HepG2 (cell line): ENCODE data around the gene B3GNT7. TPM values are rescaled to one million over a fixed set of nuclear protein-coding genes. Genes with fewer than 3 reads are reported as not detected.

Source experiments
- ATAC-seq: fragments of 200-7000 bp; cut with Tn5 transposase; 3 replicates; pipeline ENCODE4 v1.9.1; 2020; ENCODE audit warnings: mild to moderate bottlenecking, moderate library complexity
- BruUV-seq: library from RNA; stranded (reverse); fragments of 400-500 nt; replicated peaks from 2 replicates; lab custom pipeline; 2021; lab: Mats Ljungman, UMichigan
- CTCF ChIA-PET: fragments of 300-600 bp; formaldehyde crosslinking; extraction: SDS; loops from one replicate; lab custom pipeline; 2021; ENCODE audit warnings: low total read pairs, inconsistent platforms, low intra/inter-chr PET ratio; lab: Yijun Ruan, JAX
- POLR2A ChIA-PET: fragments of 350-600 bp; sonication (Branson Sonifier 250); formaldehyde crosslinking; loops from one replicate; lab custom pipeline; 2020; ENCODE audit warnings: antibody characterized with exemption, inconsistent platforms; lab: Yijun Ruan, JAX
- DNase-seq: peaks from one replicate; pipeline ENCODE4 v3.0.0-alpha.2; 2015; ENCODE audit warnings: low spot score
- FAIRE-seq: peaks from 3 replicates; lab custom pipeline; 2011; peaks lifted over from hg19 to GRCh38; lab: Jason Lieb, UNC
- H2AFZ ChIP-seq: one replicate; pipeline ENCODE4 v1.6.1; 2011; ENCODE audit warnings: low read length, inconsistent platforms
- H3K27ac ChIP-seq: fragments of 300-600 bp; 3 replicates; pipeline ENCODE4 v1.8.0; 2011; ENCODE audit warnings: mixed run types, mild to moderate bottlenecking, mixed read lengths, low read length, inconsistent platforms; ENCODE audit not compliant: insufficient read depth; ENCODE audit errors: extremely low read length
- H3K27me3 ChIP-seq, 2 experiments: fragments of 200-600 bp in 1 of 2; 2 replicates in 1 of 2; 3 replicates in 1 of 2; pipeline versions ENCODE4 v1.6.0 to v1.8.0; 2011; ENCODE audit warnings: low read length in 2 of 2, mild to moderate bottlenecking in 2 of 2, moderate library complexity in 2 of 2, inconsistent platforms in 1 of 2; ENCODE audit not compliant: insufficient read depth in 2 of 2, control insufficient read depth in 1 of 2
- H3K36me3 ChIP-seq, 2 experiments: fragments of 200-600 bp in 1 of 2; replicated peaks in 1 of 2; 2 replicates in 1 of 2; 3 replicates in 1 of 2; pipeline versions ENCODE4 v1.5.1 to v1.8.0; 2011; ENCODE audit warnings: low read length in 2 of 2, inconsistent platforms in 1 of 2; ENCODE audit not compliant: insufficient read depth in 2 of 2, control insufficient read depth in 1 of 2
- H3K4me1 ChIP-seq: 2 replicates; pipeline ENCODE4 v1.5.1; 2012; ENCODE audit warnings: low read length, inconsistent platforms; ENCODE audit not compliant: insufficient read depth
- H3K4me2 ChIP-seq: 2 replicates; pipeline ENCODE4 v1.6.0; 2011; ENCODE audit warnings: low read depth, low read length, inconsistent platforms
- H3K4me3 ChIP-seq, 3 experiments: fragments of 200-600 bp in 1 of 3; sonication (generic), shearing (Covaris generic) in 1 of 3; replicated peaks in 1 of 3; 2 replicates each; pipeline ENCODE4 v1.5.1; 2011 to 2016; ENCODE audit warnings: low read length in 3 of 3, inconsistent platforms in 2 of 3, low read depth in 2 of 3, mild to moderate bottlenecking in 2 of 3, control low read depth in 1 of 3, mixed read lengths in 1 of 3; ENCODE audit not compliant: insufficient read depth in 1 of 3
- H3K79me2 ChIP-seq: one replicate; pipeline ENCODE4 v1.6.1; 2011; ENCODE audit warnings: low read length, inconsistent platforms; ENCODE audit not compliant: insufficient read depth
- H3K9ac ChIP-seq: 2 replicates; pipeline ENCODE4 v1.6.0; 2011; ENCODE audit warnings: mild to moderate bottlenecking, low read depth, low read length, inconsistent platforms; ENCODE audit not compliant: insufficient read depth
- H3K9me3 ChIP-seq: 2 replicates; pipeline ENCODE4 v1.5.1; 2012; ENCODE audit warnings: mild to moderate bottlenecking, low read length
- H4K20me1 ChIP-seq: 2 replicates; pipeline ENCODE4 v1.6.0; 2011; ENCODE audit warnings: inconsistent platforms, mild to moderate bottlenecking, low read length, moderate library complexity; ENCODE audit not compliant: insufficient read depth
- BRF2 ChIP-seq: sonication (generic); formaldehyde crosslinking; IDR thresholded peaks from 2 replicates; pipeline ENCODE4 v1.8.1; 2022; ENCODE audit warnings: mild to moderate bottlenecking, missing genetic modification reagents
- CBFB ChIP-seq: sonication (generic); formaldehyde crosslinking; IDR thresholded peaks from 2 replicates; pipeline ENCODE4 v1.4.0; 2020; ENCODE audit warnings: missing genetic modification reagents
- KAT8 ChIP-seq: IDR thresholded peaks from 2 replicates; pipeline ENCODE4 v1.6.1; 2016; ENCODE audit warnings: missing genetic modification reagents, missing compliant biosample characterization
- NFE2L1 ChIP-seq: sonication (generic); formaldehyde crosslinking; IDR thresholded peaks from 2 replicates; pipeline ENCODE4 v1.4.0; 2020; ENCODE audit warnings: missing genetic modification reagents, mild to moderate bottlenecking, borderline replicate concordance
- NR2F6 ChIP-seq, 2 experiments: IDR thresholded peaks; 2 replicates each; pipeline ENCODE4 v1.6.1; 2016; ENCODE audit warnings: antibody characterized with exemption in 1 of 2, mild to moderate bottlenecking in 1 of 2
- SNRNP70 ChIP-seq: fragments of 200-400 bp; formaldehyde crosslinking; IDR thresholded peaks from 2 replicates; pipeline ENCODE4 v1.6.1; 2017; ENCODE audit warnings: mild to moderate bottlenecking, low read depth, low read length, moderate library complexity
- SYNCRIP ChIP-seq: fragments of 200-400 bp; formaldehyde crosslinking; IDR thresholded peaks from 2 replicates; pipeline ENCODE4 v1.6.1; 2018; ENCODE audit warnings: mild to moderate bottlenecking, low read depth, low read length; ENCODE audit not compliant: insufficient read depth
- TBX3 ChIP-seq: fragments of 450-650 bp; IDR thresholded peaks from 2 replicates; pipeline ENCODE4 v1.6.1; 2017; ENCODE audit warnings: antibody characterized with exemption, mild to moderate bottlenecking, inconsistent platforms, borderline replicate concordance
- TFDP2 ChIP-seq: sonication (generic); formaldehyde crosslinking; IDR thresholded peaks from 2 replicates; pipeline ENCODE4 v1.4.0; 2020; ENCODE audit warnings: missing genetic modification reagents
- THYN1 ChIP-seq: sonication (generic); formaldehyde crosslinking; IDR thresholded peaks from 2 replicates; pipeline ENCODE4 v1.8.1; 2023; ENCODE audit warnings: low read depth, mild to moderate bottlenecking, moderate library complexity, missing genetic modification reagents, borderline replicate concordance
- ZBTB37 ChIP-seq: sonication (generic); formaldehyde crosslinking; IDR thresholded peaks from 2 replicates; pipeline ENCODE4 v1.4.0; 2020; ENCODE audit warnings: mild to moderate bottlenecking, missing genetic modification reagents
- ZNF280D ChIP-seq: sonication (generic); formaldehyde crosslinking; IDR thresholded peaks from 2 replicates; pipeline ENCODE4 v1.5.1; 2020; ENCODE audit warnings: mild to moderate bottlenecking, missing genetic modification reagents
- ZNF598 ChIP-seq: sonication (generic); formaldehyde crosslinking; IDR thresholded peaks from 2 replicates; pipeline ENCODE4 v1.5.1; 2020; ENCODE audit warnings: mild to moderate bottlenecking, missing genetic modification reagents, borderline replicate concordance
- ZNF660 ChIP-seq: sonication (generic); formaldehyde crosslinking; IDR thresholded peaks from 2 replicates; pipeline ENCODE4 v1.5.1; 2020; ENCODE audit warnings: mild to moderate bottlenecking, low read depth, missing genetic modification reagents, borderline replicate concordance
- ZNF703 ChIP-seq: sonication (generic); formaldehyde crosslinking; IDR thresholded peaks from 2 replicates; pipeline ENCODE4 v1.5.1; 2020; ENCODE audit warnings: missing genetic modification reagents, mild to moderate bottlenecking, moderate library complexity, borderline replicate concordance
- WGBS: methylation state at CpG from one replicate; pipeline ENCODE4 v1.1.6; 2017; ENCODE audit warnings: low lambda C conversion rate; 5-methylcytosine and 5-hydroxymethylcytosine counted together
- in situ Hi-C: cut with HindIII; loops from 2 replicates; pipeline ENCODE4 v1.10.0; 2017; ENCODE audit warnings: low pct_unique_long_range_greater_than_20kb; ENCODE audit not compliant: extremely low pct_ligation_motif_present
- intact Hi-C: fragments of 100-400 bp; cut with micrococcal nuclease; formaldehyde crosslinking; loops from one replicate; pipeline ENCODE4 v1.10.0; 2022; ENCODE audit not compliant: unreplicated experiment
- polyA plus RNA-seq, 8 experiments: library from polyadenylated mRNA; depleted of rRNA in 3 of 8; stranded (reverse) in 7 of 8; unstranded in 1 of 8; fragments of >200 nt; fragmentation: Illumina TruSeq in 4 of 8; extraction: Trizol in 4 of 8; gene quantifications; 2 replicates each; pipeline versions ENCODE4 v1.2.1 to v1.2.3, GENCODE V29; 2011 to 2016; ENCODE audit warnings: low read depth in 4 of 8, missing spikeins in 1 of 8, mixed read lengths in 1 of 8; ENCODE audit not compliant: insufficient read depth in 1 of 8
- total RNA-seq, 5 experiments: library from RNA; depleted of rRNA; stranded (reverse); fragments of >200 nt; fragmentation: Illumina TruSeq; extraction: Trizol; gene quantifications; 2 replicates each; pipeline ENCODE4 v1.2.3, GENCODE V29; 2016; ENCODE audit warnings: low read depth in 1 of 5

Gene B3GNT7
- total and polyA plus RNA-seq, 2 of the 13 experiments (the other 11 are each of a cell fraction or from before 2014, with no cell fraction given) = 0.04 to 0.24 TPM

- peak overlapping the region; percentile 99 for H2AFZ ChIP-seq
- peaks cover 0 to 8% of the 10 kb centered on the region in 2 experiments; a peak in 3 of 5 replicates for H3K27me3 ChIP-seq
- ChIA-PET CTCF (interaction anchor here (0.7 to 4.2 kb wide), 4 partner anchors 12 to 185 kb away, joined by 3 to 45 read pairs (median 8); no protein-coding TSS in a partner anchor), POLR2A (interaction anchor here (0.5 to 3.8 kb wide), 5 partner anchors 11 to 52 kb away, joined by 3 to 18 read pairs (median 3); partner anchors contain the start of gene NCL)
- FAIRE-seq (peak; percentile 67), DNase-seq (peak; percentile 79), ATAC-seq (peak; percentile 96)
- no TSS peak for BruUV-seq
- peak overlapping the region; percentile 66 for H3K9ac ChIP-seq
- WGBS = 2% methylated on average over 22 of the region's 67 CpGs
- no peaks in the 10 kb centered on the region for H3K36me3 ChIP-seq
- H3K4me3 ChIP-seq = peak overlapping the region; percentile 64 to 79 (median 75)
- H3K79me2 ChIP-seq = no peaks in the 10 kb centered on the region
- peaks cover 40% of the 10 kb centered on the region for H3K4me1 ChIP-seq
- in situ Hi-C loops (loop anchor here (5.0 to 10.0 kb wide), 3 partner anchors 115 to 307 kb away; no protein-coding TSS in a partner anchor), intact Hi-C loops (loop anchor here (1.0 to 5.0 kb wide), 5 partner anchors 53 to 310 kb away; no protein-coding TSS in a partner anchor)
- H3K9me3 ChIP-seq = peaks cover 11% of the 10 kb centered on the region
- H3K27ac ChIP-seq = no peak overlapping the region
- H4K20me1 ChIP-seq = no peaks in the 10 kb centered on the region
- H3K4me2 ChIP-seq = peak overlapping the region; percentile 100
- TF ChIP-seq ZNF660 (CRISPR knock-in tag) (no peak), TBX3 (no peak), SNRNP70 (no peak), CBFB (CRISPR knock-in tag) (peak; percentile 67; the same call in 1 of the 2 replicates), SYNCRIP (no peak), KAT8 (CRISPR knock-in tag) (0 out of 2 replicates have a peak, but pooled peaks have one; percentile 64), ZNF280D (no peak), ZBTB37 (no peak), THYN1 (CRISPR knock-in tag) (no peak), TFDP2 (no peak), BRF2 (CRISPR knock-in tag) (no peak; the same call in 1 of the 2 replicates), NR2F6 (IDR thresholded peaks at IDR 0.05) (no peak), NR2F6 (CRISPR knock-in tag; IDR thresholded peaks at IDR 0.05) (peak; percentile 55; the same call in 1 of the 2 replicates), ZNF703 (no peak), ZNF598 (CRISPR knock-in tag) (no peak; the same call in 1 of the 2 replicates), NFE2L1 (CRISPR knock-in tag) (no peak)
These were observed 16.5 kb downstream of the B3GNT7 start for GRCh38 chr2:231411831-231412617.
